OCI-LY3 (cell line): Measurements from ENCODE around the gene TFCP2L1.

Experiments
- EZH2phosphoT487 ChIP-seq: fragments of 200-600 bp; shearing (Covaris generic); IDR thresholded peaks from 2 replicates; pipeline ENCODE4 v1.6.1; 2018; ENCODE audit warnings: antibody characterized with exemption, mixed run types, low read depth
- TF ChIP-seq, protein P1 (sequence below): fragments of 200-600, 300-600 bp; sonication (generic); IDR thresholded peaks from 2 replicates; pipeline ENCODE4 v1.5.1; 2014; ENCODE audit warnings: antibody characterized with exemption, low read length, low read depth

- TF ChIP-seq, protein P1, sequence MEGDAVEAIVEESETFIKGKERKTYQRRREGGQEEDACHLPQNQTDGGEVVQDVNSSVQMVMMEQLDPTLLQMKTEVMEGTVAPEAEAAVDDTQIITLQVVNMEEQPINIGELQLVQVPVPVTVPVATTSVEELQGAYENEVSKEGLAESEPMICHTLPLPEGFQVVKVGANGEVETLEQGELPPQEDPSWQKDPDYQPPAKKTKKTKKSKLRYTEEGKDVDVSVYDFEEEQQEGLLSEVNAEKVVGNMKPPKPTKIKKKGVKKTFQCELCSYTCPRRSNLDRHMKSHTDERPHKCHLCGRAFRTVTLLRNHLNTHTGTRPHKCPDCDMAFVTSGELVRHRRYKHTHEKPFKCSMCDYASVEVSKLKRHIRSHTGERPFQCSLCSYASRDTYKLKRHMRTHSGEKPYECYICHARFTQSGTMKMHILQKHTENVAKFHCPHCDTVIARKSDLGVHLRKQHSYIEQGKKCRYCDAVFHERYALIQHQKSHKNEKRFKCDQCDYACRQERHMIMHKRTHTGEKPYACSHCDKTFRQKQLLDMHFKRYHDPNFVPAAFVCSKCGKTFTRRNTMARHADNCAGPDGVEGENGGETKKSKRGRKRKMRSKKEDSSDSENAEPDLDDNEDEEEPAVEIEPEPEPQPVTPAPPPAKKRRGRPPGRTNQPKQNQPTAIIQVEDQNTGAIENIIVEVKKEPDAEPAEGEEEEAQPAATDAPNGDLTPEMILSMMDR, result no peak
- no peak for TF ChIP-seq EZH2phosphoT487
Measured at GRCh38 chr2:121228521-121228920, 56.5 kb downstream of the TFCP2L1 start.
